ENCODE measurements around the gene OTUB2.

GRCh38 chr14:93981316-93982229 lies 44.6 kb upstream of the OTUB2 start:
- TF ChIP-seq CTCF (IDR thresholded peaks at IDR 0.05; ENCODE audit: low read depth, low read length) (no peak), EZH2phosphoT487 (IDR thresholded peaks at IDR 0.05; ENCODE audit: low read depth) (no peak)
